Stimulated activated effector memory CD8-positive, alpha-beta T cell treated with anti-CD3 and anti-CD28 coated beads, Interleukin-12 subunit alpha, Interleukin-12 subunit beta, amount 100 ng/mL, for 72 hours (primary cell): ENCODE measurements around the gene EPM2A.
"Not testable (repeated sequence)": the region's sequence is repeated elsewhere in the genome, so short reads cannot be mapped to it uniquely, and the experiment has no call there.

Experiments
- ATAC-seq: fragments of 150-1000 bp; cut with Tn5 transposase; 2 replicates; pipeline ENCODE4 v1.10.0; 2021
- DNase-seq, 2 donors: peaks; one replicate each; pipeline ENCODE4 v3.0.0; 2021 to 2022; ENCODE audit warnings: low spot score in 2 of 2
- H3K27ac Mint-ChIP-seq: one replicate; pipeline ENCODE4 v1.8.0; 2022; ENCODE audit warnings: mild to moderate bottlenecking, mixed read lengths
- H3K36me3 Mint-ChIP-seq: one replicate; pipeline ENCODE4 v1.8.0; 2022; ENCODE audit warnings: mild to moderate bottlenecking, mixed read lengths
- H3K4me1 Mint-ChIP-seq: one replicate; pipeline ENCODE4 v1.8.0; 2022; ENCODE audit warnings: mixed read lengths
- H3K4me3 Mint-ChIP-seq: one replicate; pipeline ENCODE4 v1.8.0; 2022; ENCODE audit warnings: mild to moderate bottlenecking, mixed read lengths
- H3K9me3 Mint-ChIP-seq: one replicate; pipeline ENCODE4 v1.8.0; 2022; ENCODE audit warnings: mixed read lengths

The EPM2A gene

GRCh38 chr6:145735356-145736165 is at the start of gene EPM2A:
TSS of gene EPM2A (minus strand) at chr6:145735520. CDS start at chr6:145735498, 22 bp downstream.
- peak; percentile 85 for ATAC-seq
- Mint-ChIP-seq H3K4me3 (peak within 1 kb of the TSS; percentile 91), H3K4me1 (peaks cover 6% of the 10 kb centered on the region), H3K27ac (peak within 1 kb of the TSS; percentile 98), H3K9me3 (no peaks in the 10 kb centered on the region), H3K36me3 (peaks cover 8% of the 10 kb centered on the region)
- DNase-seq: peak; percentile 2 to 86

- no peak for ATAC-seq
- Mint-ChIP-seq H3K36me3 (no peaks in the 10 kb centered on the region), H3K4me1 (no peaks in the 10 kb centered on the region), H3K4me3 (no peak overlapping the region), H3K9me3 (peaks cover 11% of the 10 kb centered on the region), H3K27ac (no peak overlapping the region)
- no peak for DNase-seq
Measured at GRCh38 chr6:145784683-145785082, 49.4 kb upstream of the EPM2A start.

- H3K27ac Mint-ChIP-seq: no peak overlapping the region
- DNase-seq (no peak), ATAC-seq (no peak)
- peaks cover 13% of the 10 kb centered on the region for H3K9me3 Mint-ChIP-seq
- no peak overlapping the region for H3K4me3 Mint-ChIP-seq
- H3K36me3 Mint-ChIP-seq: no peaks in the 10 kb centered on the region
- H3K4me1 Mint-ChIP-seq: no peaks in the 10 kb centered on the region
Measured at GRCh38 chr6:145783796-145784195, 48.5 kb upstream of the EPM2A start.

- Mint-ChIP-seq H3K4me3 (no peak overlapping the region), H3K27ac (no peak overlapping the region), H3K9me3 (peaks cover 6% of the 10 kb centered on the region), H3K4me1 (no peaks in the 10 kb centered on the region), H3K36me3 (no peaks in the 10 kb centered on the region)
- DNase-seq (no peak), ATAC-seq (no peak)
Measured at GRCh38 chr6:145772846-145773245, 37.5 kb upstream of the EPM2A start.

- no peak for ATAC-seq
Measured at GRCh38 chr6:145765449-145765848, 30.1 kb upstream of the EPM2A start.

GRCh38 chr6:145763742-145764141 is 28.4 kb upstream of the EPM2A start:
- no peaks in the 10 kb centered on the region for H3K9me3 Mint-ChIP-seq
- H3K4me3 Mint-ChIP-seq: no peak overlapping the region
- ATAC-seq (no peak), DNase-seq (no peak)
- no peaks in the 10 kb centered on the region for H3K36me3 Mint-ChIP-seq
- H3K4me1 Mint-ChIP-seq: no peaks in the 10 kb centered on the region
- H3K27ac Mint-ChIP-seq: no peak overlapping the region

More at GRCh38 chr6:145765449-145765848, 30.1 kb upstream of the EPM2A start:
- Mint-ChIP-seq H3K36me3 (no peaks in the 10 kb centered on the region), H3K4me1 (no peaks in the 10 kb centered on the region), H3K4me3 (no peak overlapping the region), H3K27ac (no peak overlapping the region), H3K9me3 (peaks cover 3% of the 10 kb centered on the region)
- no peak for DNase-seq

- no peaks in the 10 kb centered on the region for H3K36me3 Mint-ChIP-seq
- DNase-seq: no peak
- no peaks in the 10 kb centered on the region for H3K4me1 Mint-ChIP-seq
- peak; percentile 32 for ATAC-seq
- no peaks in the 10 kb centered on the region for H3K9me3 Mint-ChIP-seq
- H3K27ac Mint-ChIP-seq: no peak overlapping the region
- no peak overlapping the region for H3K4me3 Mint-ChIP-seq
Measured at GRCh38 chr6:145761584-145761983, 26.3 kb upstream of the EPM2A start.

GRCh38 chr6:145758113-145758512 is 22.8 kb upstream of the EPM2A start:
- DNase-seq: no peak
- H3K4me1 Mint-ChIP-seq: no peaks in the 10 kb centered on the region
- no peaks in the 10 kb centered on the region for H3K36me3 Mint-ChIP-seq
- no peak for ATAC-seq
- no peak overlapping the region for H3K4me3 Mint-ChIP-seq
- no peak overlapping the region for H3K27ac Mint-ChIP-seq
- H3K9me3 Mint-ChIP-seq: no peaks in the 10 kb centered on the region

GRCh38 chr6:145756170-145756662 is 20.9 kb upstream of the EPM2A start:
- Mint-ChIP-seq H3K9me3 (no peaks in the 10 kb centered on the region), H3K4me1 (no peaks in the 10 kb centered on the region), H3K36me3 (no peaks in the 10 kb centered on the region), H3K4me3 (no peak overlapping the region), H3K27ac (no peak overlapping the region)
- ATAC-seq (no peak), DNase-seq (no peak)

- Mint-ChIP-seq H3K9me3 (no peaks in the 10 kb centered on the region), H3K4me1 (no peaks in the 10 kb centered on the region), H3K36me3 (no peaks in the 10 kb centered on the region), H3K27ac (no peak overlapping the region), H3K4me3 (no peak overlapping the region)
- DNase-seq: no peak
- ATAC-seq: no peak
Measured at GRCh38 chr6:145755682-145756081, 20.4 kb upstream of the EPM2A start.

GRCh38 chr6:145752638-145753037 is 17.3 kb upstream of the EPM2A start:
- Mint-ChIP-seq H3K4me3 (no peak overlapping the region), H3K27ac (no peak overlapping the region), H3K4me1 (peaks cover 5% of the 10 kb centered on the region), H3K9me3 (no peaks in the 10 kb centered on the region), H3K36me3 (no peaks in the 10 kb centered on the region)
- DNase-seq (no peak), ATAC-seq (no peak)

GRCh38 chr6:145749632-145750031 is 14.3 kb upstream of the EPM2A start:
- H3K4me1 Mint-ChIP-seq: peaks cover 5% of the 10 kb centered on the region
- no peaks in the 10 kb centered on the region for H3K36me3 Mint-ChIP-seq
- H3K27ac Mint-ChIP-seq: no peak overlapping the region
- no peak overlapping the region for H3K4me3 Mint-ChIP-seq
- ATAC-seq (no peak), DNase-seq (no peak)
- no peaks in the 10 kb centered on the region for H3K9me3 Mint-ChIP-seq

GRCh38 chr6:145745861-145746260 is 10.5 kb upstream of the EPM2A start:
- DNase-seq (no peak), ATAC-seq (no peak)
- Mint-ChIP-seq H3K4me3 (no peak overlapping the region), H3K4me1 (peaks cover 5% of the 10 kb centered on the region), H3K27ac (no peak overlapping the region), H3K9me3 (no peaks in the 10 kb centered on the region), H3K36me3 (no peaks in the 10 kb centered on the region)

- DNase-seq (no peak), ATAC-seq (no peak)
Measured at GRCh38 chr6:145744619-145745018, 9.3 kb upstream of the EPM2A start.

GRCh38 chr6:145743332-145743731 is 8.0 kb upstream of the EPM2A start:
- no peaks in the 10 kb centered on the region for H3K4me1 Mint-ChIP-seq

More at GRCh38 chr6:145744619-145745018, 9.3 kb upstream of the EPM2A start:
- H3K36me3 Mint-ChIP-seq: no peaks in the 10 kb centered on the region
- H3K4me1 Mint-ChIP-seq: peaks cover 2% of the 10 kb centered on the region
- no peak overlapping the region for H3K4me3 Mint-ChIP-seq
- H3K27ac Mint-ChIP-seq: no peak overlapping the region
- no peaks in the 10 kb centered on the region for H3K9me3 Mint-ChIP-seq

GRCh38 chr6:145742472-145742871 is 7.2 kb upstream of the EPM2A start:
- DNase-seq, H3K4me1 Mint-ChIP-seq, H3K9me3 Mint-ChIP-seq, H3K36me3 Mint-ChIP-seq, ATAC-seq, H3K4me3 Mint-ChIP-seq, H3K27ac Mint-ChIP-seq: not testable (repeated sequence)

More at GRCh38 chr6:145743332-145743731, 8.0 kb upstream of the EPM2A start:
- no peak overlapping the region for H3K4me3 Mint-ChIP-seq
- DNase-seq: no peak
- H3K27ac Mint-ChIP-seq: no peak overlapping the region
- ATAC-seq: no peak
- no peaks in the 10 kb centered on the region for H3K9me3 Mint-ChIP-seq
- no peaks in the 10 kb centered on the region for H3K36me3 Mint-ChIP-seq
